Measurements from ENCODE around the gene MARCHF3.
"Not testable (repeated sequence)": the region's sequence is repeated elsewhere in the genome, so short reads cannot be mapped to it uniquely, and the experiment has no call there.

The MARCHF3 gene, protein sequence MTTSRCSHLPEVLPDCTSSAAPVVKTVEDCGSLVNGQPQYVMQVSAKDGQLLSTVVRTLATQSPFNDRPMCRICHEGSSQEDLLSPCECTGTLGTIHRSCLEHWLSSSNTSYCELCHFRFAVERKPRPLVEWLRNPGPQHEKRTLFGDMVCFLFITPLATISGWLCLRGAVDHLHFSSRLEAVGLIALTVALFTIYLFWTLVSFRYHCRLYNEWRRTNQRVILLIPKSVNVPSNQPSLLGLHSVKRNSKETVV

DNA sequence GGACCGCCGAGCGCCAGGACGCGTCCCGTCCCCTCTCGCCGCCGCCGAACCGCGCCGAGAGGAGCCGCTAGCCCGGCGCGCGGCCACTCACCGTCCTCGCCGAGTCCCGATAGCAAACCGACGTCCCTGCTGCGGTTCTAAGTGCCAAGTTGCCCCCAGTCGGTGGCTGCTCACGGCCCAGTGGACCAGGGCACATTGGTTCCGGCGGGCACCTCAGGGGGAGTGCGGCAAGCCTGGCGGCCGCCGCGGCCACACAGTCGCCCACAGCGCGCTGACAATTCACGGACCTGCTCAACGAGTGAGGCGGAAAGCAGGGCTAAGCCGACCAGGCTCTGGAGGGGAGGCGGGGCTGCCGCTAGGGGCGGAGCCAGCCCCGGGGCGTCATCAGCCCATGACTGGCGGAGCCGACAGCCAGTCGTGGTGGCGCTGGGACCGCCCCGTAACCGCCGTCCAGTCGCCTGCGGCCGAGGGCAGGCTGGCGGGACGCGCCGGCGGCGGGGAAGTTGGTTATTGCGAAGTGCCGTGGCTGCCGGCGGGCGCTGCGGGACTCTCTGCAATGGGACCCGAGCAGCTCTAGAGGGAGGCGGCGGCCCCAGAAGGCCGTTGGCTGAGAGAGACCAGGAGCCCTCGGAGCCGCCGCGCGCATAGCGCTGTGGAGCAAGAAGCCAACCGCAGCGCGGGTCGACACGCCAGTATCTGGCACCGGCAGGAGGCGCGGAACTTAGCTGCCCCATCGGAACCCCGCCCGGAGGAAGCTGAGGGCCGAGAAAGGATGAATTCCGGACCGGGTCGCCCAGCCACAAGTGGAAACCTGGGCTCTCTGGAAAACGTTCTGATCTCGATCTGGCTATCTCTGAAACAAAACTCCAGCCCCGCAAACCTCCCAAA, at the start of gene MARCHF3:
Gene MARCHF3 (minus strand): TSS at position 300 of the 888 bp plus-strand sequence. CDS start 112,387 bp downstream, outside the sequence.
- peak; percentile 98 for DNase-seq

DNA sequence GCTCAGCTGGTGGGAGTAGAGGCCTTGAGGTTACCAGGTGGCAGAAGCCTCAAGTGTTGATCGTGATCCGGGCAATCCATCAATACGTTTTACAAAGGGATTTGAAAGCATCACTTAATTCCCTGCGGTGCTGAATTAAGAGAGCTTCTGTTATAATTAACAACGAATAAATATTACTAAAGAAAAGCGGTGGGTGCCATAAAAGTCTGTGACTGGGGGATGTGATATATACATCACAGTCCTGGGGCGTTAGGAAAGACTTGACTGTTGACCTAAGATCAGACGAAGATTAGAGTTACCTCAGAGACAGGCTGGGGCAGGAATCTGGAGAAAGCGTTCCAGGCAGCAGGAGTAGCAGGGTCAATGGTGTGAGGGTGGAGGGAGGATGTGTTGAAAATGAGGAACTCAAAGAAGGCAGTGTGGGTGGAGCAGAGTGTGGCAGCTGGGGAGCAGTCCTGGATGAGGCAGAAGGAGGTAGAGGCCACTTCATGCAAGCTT, 49.7 kb upstream of the MARCHF3 start:
- peak; percentile 65 for DNase-seq

DNA sequence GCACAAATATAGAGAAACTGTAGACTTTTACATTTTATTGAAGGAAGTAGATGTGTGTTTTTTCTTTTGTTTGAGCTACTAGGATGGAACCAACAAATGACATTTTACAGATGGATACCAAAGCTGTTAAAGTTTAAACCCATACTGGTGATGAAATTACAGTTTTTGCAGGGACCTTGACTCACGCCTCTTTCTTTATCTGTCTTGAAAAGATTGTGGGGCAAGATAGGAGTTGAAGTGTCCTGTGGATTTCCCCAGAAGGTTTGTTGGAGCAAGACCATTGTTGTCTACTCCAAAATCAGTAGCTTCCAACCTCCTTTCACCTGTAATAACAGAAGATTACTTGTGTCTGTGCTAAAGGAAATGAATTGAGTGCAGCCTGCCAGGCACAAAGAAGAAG, 47.0 kb upstream of the MARCHF3 start:
- no peak for DNase-seq

DNA sequence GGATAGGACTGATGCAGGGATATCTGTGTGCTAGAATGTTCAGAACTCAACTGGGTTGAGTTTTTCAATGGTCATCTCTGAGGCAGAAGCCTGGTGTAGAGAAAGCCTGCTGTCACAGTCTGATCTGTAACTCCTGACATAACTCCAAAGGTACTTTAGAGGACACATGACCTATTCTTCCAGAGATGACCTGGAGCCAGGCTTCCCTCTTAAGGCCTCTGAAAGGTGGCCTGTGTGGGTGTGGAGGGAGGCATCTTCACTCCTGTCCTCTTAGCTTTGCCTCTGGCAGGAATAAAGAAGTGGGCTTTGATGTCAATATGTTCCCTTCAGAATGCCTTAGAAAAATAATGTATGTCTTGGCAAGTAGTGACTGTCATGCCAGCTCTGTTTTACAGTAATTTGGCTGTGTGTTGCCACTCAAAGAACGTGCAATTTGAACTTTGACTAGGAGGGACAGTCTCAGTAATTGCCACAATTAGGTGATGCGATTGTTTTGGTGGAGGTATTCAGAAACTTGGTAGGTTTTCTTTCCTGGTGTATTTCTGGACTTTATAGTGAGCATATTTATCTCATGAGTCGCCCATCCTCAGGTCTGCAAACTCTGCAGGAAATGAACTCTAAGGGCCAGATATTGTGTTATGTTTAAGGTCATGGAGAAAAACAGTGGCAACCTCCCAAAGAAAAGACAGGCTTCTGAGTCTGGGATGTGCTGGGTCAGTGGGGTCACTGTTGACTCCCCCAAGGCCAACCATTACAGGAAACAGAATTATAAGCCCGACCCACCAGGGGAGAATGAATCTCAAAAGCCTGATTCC, 46.2 kb upstream of the MARCHF3 start:
- no peak for DNase-seq

DNA sequence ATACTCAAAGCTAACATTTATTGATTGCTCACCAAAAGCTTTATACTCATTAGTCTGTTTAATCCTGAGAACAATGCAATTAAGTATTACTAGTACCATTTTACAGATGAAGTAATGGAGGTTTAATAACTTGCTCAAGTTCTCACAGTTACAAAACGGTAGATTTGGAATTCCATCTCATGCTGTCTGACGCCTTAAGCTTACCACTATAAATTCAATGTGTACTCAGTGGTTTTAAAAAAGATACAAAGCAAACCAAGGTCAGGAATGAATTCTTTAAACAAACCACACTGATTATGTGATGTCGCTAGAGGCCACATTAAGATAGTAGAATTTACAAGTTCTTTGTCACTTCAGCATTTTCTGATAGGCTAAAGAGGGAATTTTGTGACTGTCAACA, 44.1 kb upstream of the MARCHF3 start:
- no peak for DNase-seq

DNA sequence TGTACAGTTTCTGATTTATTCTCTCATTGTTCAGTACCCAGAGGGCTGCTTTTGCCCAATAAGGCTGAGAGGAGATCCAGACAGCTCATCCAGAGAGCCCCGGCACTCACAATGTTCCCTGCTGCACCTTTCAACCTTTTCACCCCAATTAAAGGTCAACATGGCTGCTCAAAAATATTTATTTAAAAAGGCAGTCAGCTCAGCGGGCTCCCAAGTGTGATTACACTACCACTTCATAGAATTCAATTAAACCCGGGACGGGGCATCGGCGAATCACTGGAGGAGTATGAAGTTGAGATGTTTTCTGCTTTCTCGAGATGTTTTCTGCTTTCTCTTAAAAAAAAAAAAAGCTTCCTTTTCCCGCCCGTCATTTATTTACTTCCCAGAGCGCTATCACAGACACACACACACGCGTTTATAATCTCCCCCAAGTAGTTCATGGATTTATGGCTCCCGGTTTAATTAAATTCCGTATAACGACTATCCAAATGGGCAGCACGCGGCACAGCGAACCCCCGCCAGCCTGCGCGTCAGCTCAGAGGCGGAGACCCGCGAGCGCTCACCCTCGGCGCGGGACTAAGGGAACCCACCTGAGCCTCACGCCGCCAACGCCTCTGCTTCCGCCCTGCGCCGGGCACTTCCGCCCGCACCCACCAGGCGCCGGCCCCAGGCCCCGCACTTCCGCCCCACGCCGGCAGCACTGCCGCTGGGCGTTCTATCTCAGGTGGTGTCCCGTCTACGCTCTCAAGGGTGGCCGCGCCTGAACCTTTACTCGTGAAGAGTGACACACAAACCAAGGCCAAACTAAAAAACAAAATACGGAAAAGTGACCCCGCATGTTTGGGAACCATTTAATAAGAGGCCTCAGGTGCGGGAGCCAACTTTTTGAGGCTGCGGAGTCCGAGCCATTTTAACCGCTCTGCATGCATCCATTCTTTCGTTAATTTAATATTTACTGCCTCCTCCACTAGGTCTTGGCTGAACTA, 42.8 kb upstream of the MARCHF3 start, which contains the start of gene C5orf63:
Gene C5orf63 (minus strand): TSS at position 642 of the 986 bp plus-strand sequence. CDS start 14,507 bp downstream, outside the sequence.
- no peak for DNase-seq

DNA sequence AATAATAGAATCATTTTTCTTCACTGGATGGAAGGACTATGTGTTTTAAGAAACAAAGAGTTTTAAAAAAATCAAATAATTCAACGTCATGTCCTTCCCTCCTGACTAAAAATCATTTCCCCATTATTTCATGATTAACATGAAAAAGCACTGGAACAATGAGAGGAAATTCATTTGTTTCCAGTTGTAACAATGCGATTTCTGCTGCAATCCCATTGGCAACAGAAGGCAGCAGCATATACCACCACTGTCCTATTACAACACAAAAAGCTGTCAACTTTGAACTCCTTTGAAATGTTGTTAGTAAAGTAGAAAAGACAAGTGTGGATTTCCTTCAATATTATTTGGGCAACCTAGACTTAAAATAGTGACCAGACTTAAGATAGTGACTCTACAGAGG, 39.9 kb upstream of the MARCHF3 start:
- DNase-seq = no peak

DNA sequence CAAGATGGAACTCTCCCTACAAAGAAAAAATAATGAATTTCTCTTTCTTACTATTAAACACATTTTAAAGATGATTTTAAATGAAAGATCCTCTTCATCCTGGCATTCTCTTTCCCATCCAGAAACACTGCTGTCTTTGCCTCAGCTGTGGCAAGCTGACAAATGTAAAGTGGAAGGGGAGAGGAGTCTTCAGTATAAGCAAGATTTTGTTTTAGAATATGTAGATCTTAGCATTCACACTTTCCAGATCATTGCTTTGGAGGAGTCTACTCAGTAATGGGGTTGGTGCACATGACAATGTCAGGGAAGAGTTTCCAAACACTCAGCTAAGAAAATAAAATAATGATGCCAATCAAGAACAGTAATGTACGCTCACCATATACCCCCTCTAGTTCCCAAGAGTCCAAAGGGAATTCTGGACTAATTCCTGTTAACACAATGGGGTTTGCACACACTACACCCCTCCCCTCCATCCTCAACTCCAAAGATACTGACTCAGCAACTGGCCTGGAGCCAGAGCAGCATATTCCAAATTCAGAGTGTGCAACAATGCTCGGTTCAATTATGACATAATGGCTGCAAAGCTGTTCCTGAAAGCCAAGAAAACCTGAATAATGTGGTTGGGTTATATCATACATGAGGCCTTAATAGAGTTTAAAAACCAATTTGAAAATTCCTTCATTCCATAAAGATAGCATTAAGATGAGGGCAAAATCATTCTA, 38.3 kb upstream of the MARCHF3 start:
- no peak for DNase-seq

DNA sequence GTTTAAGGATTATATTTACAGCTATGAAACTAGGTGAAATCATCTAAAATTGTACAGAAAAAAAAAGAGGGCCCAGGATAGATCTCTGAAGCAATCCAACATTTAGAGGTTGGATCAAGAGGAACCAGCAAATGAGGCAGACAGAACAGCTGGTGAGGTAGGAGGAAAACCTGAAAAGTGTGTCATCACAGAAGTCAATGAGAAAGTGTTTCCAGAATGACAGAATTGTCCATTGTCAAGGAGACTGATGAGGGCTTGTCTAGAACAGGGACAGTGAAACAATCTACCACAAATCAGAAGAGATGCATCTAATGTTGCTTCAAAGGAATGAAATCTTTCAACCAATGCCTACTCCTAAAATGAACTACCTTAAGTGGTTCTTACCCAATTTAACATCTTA, 36.4 kb upstream of the MARCHF3 start:
- no peak for DNase-seq

DNA sequence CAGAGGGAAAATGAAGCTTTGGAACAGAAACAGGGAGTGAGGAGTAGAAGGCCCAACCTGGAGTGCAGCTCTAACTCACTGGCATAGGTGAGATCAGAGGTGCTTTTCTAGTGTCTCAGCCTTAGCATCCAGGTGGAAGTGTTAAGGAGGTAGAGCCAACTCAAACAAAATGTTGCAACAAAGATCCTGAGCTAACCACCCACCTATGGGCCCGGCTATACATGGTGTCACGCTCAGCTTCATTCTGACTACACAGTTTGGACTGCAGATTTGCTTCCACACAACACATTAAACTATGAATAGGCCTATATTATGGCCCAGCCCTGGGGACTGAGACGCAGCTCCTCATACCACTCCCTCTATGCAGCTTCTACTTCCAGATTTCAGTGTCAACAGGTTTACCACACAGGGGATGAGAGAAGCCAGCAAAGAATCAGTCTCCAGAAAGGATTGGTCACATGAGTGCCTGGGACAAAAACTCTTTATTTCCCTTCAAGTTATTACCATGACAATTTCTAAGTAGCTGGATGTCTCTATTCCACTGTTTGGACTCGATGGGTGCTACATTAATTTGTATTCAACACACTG, 34.0 kb upstream of the MARCHF3 start:
- DNase-seq = no peak

DNA sequence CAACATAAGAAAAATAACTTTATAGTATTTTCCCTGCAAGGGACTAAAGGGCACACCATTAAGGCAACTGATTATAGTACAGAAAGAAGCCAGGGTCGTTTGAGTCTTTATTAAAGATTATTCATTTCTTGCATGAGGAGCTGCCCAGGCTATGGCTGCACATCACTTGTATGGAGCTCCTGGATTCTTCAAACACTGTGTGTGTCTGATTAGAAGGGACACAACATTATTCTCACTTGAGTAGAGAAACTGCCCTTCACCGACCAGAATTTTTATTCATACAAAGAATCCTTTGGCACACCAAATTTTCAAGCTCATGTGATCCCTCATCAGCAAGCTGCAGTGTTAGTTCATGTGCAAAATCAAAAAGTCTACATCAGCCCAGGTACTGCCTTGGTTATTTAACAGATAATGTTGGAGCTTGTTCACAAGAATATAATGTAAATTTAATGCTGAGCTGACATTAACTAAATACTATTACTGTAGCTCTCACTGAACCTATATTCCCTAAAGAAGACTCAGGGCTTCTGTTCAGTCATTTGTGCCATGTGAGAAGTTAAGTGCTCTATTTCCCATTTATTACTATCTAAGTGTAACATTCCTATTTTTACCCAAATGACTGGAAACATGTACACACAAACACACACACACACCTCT, 33.0 kb upstream of the MARCHF3 start:
- DNase-seq = no peak

DNA sequence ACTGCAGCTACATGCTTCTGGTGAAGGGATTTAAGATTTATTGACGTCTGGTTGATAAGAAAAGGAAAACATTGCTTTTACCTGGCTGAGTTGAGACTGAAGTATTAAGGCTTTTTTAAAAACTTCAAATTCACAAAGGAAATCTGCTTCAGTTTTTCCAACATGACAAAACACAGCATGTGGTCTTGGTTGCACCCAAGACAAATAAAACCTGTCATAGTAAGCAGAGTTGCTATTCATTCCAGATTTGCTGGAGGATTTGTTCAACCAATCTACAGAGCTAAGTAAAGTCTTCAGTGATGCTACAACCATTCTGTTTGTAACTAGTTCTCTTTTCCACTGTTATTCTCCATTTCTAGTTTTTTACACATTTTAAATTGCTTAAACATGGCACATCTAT, 31.6 kb upstream of the MARCHF3 start:
- DNase-seq = no peak

DNA sequence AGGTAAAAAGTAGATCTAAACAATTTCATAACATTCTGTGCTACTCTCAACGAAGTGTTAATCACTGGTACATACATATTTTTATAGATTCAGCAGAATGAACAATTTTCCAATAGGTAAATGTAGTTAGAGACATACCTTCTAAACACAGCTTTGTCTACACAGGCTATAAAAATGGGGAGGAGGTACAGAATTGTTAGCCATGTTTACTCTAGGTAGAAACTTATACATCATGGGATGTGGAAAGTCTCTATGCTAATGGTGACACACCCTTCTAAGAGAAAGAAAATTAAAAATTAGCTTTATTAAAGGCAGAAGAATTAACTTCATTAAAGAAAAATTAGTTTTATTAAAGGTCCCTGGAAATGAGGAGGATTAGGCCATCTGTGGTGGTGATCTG, 31.2 kb upstream of the MARCHF3 start:
- no peak for DNase-seq

DNA sequence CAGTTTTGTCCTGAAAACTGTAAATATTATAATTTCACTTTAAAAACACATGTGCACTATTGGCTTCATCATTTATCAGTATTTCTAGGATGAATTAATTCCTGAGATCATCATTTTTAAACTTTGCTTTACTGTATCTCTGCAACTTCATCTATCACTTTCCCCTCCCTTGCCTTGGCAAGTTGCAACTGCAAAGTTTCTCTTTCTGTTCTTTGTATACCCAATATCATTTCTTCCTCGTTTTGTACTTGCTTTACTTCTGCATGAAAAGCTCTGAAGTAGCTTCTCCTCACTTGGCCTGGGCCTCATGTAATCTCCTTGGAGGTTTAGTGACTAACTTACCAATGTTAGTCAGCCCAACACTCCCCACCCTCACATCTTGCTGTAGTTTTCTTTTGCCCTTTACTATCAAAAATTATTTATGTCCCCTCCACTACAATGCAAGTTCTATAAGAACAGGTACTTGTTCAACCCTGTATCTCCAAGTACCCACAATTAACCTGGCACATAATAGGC, 30.2 kb upstream of the MARCHF3 start:
- DNase-seq = peak; percentile 19

DNA sequence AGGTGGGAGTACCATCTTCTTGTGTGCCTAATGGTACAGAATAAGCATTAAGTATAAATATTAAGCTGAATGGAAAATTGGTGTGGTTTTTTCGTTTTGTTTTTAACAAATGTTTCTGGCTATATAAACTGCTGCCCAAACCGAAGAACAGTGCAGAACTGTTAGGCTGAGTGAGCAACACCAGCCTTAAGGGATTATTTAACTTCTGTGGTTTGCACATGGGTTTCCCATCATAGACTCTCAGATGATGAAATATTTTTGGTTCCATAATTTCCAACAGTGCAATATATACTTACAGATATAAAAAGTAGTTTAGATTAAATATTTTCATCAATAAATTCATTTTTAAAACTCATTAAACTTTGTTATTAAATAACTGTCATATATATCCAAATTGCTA, 26.5 kb upstream of the MARCHF3 start:
- DNase-seq = no peak

DNA sequence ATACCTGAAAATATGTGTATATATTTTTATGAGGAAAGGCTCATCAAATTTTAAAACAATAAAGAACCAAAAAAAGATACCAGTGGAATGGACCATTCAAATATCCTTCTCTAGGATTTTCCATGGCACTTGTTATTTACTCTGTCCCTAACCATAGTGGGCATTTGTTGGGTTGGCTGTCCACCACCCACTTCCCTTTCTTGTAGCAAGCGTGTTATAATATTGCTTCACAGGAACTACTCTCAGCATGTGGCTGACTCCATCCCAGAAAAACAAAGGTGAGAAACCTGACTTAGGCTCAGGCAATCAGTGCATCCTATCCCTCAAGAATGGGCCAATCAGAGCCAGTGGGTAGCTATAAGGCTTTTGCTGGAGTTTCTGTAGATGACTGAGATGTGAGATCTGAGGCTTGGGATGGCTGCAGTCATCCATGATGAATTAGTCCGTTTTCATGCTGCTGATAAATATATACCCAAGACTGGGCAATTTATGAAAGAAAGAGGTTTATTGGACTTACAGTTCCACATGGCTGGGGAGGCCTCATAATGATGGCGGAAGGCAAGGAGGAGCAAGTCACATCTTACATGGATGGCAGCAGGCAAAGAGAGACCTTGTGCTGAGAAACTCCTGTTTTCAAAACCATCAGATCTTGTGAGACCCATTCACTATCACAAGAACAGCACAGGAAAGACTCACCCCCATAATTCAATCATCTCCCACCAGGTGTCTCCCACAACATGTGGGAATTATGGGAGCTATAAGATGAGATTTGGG, 25.7 kb upstream of the MARCHF3 start:
- DNase-seq = no peak

DNA sequence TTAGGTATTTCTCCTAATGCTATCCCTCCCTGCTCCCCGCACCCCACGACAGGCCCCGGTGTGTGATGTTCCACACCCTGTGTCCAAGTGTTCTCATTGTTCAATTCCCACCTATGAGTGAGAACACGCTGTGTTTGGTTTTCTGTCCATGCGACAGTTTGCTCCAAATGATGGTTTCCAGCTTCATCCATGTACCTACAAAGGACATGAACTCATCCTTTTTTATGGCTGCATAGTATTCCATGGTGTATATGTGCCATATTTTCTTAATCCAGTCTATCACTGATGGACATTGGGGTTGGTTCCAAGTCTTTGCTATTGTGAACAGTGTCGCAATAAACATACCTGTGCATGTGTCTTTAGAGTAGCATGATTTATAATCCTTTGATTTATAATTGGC, 23.2 kb upstream of the MARCHF3 start:
- DNase-seq = not testable (repeated sequence)

DNA sequence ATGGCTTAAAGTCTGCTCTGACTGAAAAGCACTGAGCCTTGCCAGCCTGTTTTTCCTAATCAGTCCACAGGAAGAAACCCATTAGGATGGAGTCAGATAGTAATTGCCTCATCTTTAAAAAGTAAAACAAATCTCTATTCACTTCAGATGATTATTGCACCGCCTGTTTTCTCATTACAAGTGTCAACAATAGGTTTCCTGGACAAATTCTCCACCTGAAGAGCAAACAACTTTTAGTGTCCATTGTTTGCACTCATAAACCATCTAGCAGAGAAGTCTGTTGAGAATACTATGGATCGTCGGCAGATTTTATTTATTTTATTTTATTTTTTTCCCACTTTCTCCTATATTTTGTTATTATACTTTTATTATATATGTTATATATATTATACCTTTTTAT, 22.7 kb upstream of the MARCHF3 start:
- no peak for DNase-seq

DNA sequence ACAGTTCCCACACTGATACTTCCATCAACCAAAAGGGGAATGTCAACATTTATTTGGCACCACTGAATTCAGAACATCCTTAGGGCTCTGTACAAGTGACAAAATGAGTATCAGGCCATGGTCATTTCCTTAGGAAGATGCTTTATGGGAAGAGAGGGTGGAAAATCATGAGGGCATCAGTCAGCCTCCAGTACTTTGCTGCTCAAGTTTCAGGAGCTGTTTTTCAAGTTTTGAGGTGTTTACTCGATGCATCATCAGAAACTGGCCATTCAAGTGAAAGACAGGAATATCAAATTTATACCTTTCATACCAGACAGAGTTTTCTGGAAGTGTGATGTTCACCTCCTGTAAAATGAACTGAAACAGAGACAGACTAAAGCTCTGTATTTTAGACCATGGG, 21.2 kb upstream of the MARCHF3 start:
- DNase-seq = no peak
